ENCODE measurements around the gene TMEM181.
A peak's percentile ranks its signal among the peaks of the same experiment; 100 is the strongest.
"Not testable (repeated sequence)": the region's sequence is repeated elsewhere in the genome, so short reads cannot be mapped to it uniquely, and the experiment has no call there.

The TMEM181 gene

DNA sequence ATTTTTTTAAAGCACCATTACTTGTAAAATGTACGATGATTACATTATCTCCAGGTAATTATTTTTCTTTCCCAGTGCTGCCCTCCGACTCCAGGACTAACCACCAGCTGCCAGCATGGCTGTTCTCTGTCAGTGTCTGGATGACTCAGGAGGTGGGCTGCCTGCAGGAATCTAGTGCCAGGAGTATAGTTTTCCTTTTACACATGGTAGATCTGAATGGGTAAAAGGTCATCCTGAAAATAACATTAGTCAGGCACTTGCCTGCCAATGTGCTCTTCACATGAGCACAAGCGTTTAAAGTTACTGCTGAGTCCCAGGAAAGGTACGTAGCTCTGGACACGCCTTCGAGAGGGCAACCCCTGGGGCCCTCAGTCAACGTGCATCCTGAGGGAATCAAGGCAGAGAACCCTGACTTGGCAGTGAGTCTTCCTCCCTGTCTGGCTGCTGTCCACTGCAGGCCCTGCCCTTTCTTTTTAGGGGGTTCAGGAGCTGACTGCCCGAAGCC, 82.3 kb downstream of the TMEM181 start:
- ATAC-seq = no peak

GRCh38 chr6:158643836-158644230, 83.9 kb downstream of the TMEM181 start:
- no peak for ATAC-seq

GRCh38 chr6:158644231-158645063, 84.6 kb downstream of the TMEM181 start, which contains the start of gene DYNLT1:
Gene DYNLT1, minus strand, starts transcription at chr6:158644743. Its CDS starts 35 bp downstream, at chr6:158644708.
- peak; percentile 27 to 49 for ATAC-seq

- peak in 1 of 2 donors; percentile 4 for ATAC-seq
These were observed 85.5 kb downstream of the TMEM181 start for GRCh38 chr6:158645064-158646022.

DNA sequence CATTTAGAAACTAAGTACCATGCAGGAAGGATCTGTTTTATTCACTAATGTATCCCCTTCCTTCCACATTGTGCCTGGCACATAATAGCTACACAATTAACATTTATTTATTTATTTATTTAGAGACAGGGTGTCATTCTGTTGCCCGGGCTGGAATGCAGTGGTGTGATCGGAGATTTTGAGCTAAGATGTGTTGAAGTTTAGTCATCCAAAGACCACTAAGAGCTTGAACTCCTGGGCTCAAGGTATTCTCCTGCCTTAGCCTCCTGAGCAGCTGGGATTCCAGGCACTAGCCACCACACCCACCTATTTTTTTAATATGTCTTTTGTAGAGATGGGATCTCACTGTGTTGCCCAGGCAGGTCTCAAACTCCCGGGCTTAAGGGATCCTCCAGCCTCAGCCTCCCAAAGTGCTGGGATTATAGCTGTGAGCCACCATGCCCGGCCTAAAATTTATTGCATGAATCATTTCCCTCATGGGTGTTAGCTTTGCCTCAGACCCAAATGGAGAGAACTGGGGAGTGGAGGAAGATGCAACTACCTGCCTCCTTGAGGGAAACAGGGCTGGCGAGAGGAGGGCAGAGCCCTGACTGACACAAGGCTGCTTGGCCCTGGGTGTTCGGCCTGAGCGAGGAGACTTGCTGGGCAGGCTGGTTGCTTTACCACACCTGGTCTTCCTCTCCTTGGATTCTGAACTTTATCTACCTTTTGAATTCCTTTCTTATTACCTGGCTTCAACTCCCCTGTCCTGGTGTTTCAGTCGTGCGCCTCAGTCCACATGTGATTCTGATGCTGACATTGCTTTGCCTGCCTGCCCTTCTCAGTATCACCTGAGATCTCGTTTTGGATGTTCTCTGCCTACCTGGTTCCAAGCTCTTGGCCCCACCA, 86.4 kb downstream of the TMEM181 start:
- no peak for ATAC-seq

DNA sequence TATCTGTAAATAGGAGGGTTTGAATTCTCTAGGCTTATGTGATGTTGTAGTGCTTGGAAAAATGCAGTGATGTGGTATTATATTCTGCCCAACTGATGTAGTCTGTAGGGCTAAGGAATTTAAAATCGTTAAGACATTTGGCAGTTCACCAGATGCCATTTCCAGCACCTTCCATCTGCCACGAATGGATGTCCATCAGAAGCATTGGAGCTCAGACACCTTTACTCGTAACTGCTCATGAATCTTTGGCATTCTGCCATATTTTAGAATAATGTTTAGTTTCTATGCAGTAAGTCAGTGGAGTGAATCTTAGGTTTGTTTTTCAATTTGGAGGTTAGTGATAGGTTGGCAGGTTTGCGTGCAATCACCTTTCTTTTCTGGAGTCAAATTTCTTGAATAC, 87.6 kb downstream of the TMEM181 start:
- ATAC-seq = no peak

DNA sequence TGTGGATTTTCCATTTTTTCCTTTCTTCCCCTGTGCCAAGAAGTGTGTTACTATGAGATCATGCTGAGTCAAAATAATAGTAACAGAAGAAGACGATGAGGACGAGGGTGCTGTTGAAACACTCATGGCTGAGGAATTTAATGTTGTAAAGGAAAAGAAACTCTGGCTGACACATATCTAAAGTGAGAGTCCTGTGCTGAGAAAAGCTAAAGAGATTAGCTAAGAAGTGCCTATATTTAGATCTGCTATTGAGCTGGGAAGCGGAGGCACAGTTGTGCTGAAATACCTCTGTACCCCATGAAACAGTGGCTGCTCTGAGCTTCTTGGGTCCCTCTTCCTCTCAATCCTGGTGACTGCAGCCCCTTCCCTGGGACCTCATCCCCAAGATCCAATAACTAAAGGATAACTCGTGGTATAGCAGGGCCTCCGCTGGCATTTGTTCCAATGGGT, 88.8 kb downstream of the TMEM181 start:
- peak; percentile 17 to 19 for ATAC-seq

GRCh38 chr6:158649289-158650143, 89.6 kb downstream of the TMEM181 start, which contains the start of gene SYTL3:
Gene SYTL3, plus strand, starts transcription at chr6:158650054. Its CDS starts 13,215 bp downstream, at chr6:158663269.
- peak; percentile 64 to 71 for ATAC-seq

GRCh38 chr6:158651981-158652737, 92.3 kb downstream of the TMEM181 start:
- ATAC-seq = not testable (repeated sequence)

- peak; percentile 67 to 70 for ATAC-seq
These were observed 93.9 kb downstream of the TMEM181 start for GRCh38 chr6:158653577-158654354.

- ATAC-seq = no peak
These were observed 94.6 kb downstream of the TMEM181 start for GRCh38 chr6:158654498-158654897.

GRCh38 chr6:158654960-158655489, 95.1 kb downstream of the TMEM181 start:
- no peak for ATAC-seq

DNA sequence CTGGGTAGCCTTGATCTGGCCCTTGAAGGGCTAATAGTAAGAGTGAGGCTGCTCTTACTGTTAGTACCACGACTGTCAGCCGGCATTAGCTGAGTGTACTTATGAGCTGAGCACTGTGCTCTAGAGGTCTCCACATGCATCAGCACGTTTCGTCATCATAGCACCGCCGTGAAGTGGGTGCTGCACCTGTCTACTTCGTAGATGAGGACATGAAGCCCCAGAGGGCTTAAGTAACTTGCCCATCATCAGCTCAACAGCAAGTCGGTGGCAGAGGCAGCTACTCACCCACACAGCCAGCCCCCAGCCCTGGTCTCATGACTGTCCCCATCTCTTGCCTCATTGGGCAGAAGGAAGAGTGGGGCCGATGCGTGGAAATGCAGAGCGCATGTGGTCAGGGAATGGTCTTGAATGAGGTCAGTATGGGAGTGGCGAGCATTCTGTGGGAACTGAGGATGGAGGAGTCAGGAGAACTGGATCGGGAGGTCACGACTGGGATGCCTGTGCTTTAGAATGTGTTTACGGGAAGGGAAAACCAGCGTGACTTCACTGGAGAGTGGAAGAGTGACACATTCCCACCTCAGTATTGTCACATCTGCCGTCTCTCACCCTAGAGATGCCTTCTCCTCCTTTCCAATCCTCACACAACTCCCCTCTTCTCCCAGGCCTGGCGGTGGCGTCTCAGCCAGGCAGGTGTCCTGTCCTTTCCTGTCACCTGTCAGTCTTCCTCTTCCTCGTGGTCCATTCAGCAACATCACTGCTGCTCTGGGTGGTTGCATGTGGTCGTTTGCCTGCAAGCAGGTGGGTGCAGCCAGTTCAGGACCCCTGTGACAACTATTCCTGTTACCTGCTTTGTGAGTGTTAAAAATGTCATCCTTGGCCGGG, 95.9 kb downstream of the TMEM181 start:
- no peak for ATAC-seq

DNA sequence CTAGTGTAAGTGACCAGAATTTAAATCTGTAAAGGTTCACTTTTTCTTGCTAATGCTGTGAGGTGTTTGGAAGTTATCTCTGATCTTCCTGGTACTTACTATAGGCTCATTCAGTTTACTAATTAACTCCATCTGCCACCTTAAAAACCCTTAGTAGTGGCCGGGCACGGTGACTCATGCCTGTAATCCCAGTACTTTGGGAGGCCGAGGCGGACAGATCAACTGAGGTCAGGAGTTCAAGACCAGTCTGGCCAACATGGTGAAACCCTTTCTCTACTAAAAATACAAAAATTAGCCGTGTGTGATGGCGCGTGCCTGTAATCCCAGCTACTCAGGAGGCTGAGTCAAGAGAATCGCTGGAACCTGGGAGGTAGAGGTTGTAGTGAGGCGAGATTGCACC, 97.1 kb downstream of the TMEM181 start:
- ATAC-seq = not testable (repeated sequence)

- ATAC-seq = peak; percentile 56 to 64
These were observed 100.5 kb downstream of the TMEM181 start for GRCh38 chr6:158660333-158660754.

DNA sequence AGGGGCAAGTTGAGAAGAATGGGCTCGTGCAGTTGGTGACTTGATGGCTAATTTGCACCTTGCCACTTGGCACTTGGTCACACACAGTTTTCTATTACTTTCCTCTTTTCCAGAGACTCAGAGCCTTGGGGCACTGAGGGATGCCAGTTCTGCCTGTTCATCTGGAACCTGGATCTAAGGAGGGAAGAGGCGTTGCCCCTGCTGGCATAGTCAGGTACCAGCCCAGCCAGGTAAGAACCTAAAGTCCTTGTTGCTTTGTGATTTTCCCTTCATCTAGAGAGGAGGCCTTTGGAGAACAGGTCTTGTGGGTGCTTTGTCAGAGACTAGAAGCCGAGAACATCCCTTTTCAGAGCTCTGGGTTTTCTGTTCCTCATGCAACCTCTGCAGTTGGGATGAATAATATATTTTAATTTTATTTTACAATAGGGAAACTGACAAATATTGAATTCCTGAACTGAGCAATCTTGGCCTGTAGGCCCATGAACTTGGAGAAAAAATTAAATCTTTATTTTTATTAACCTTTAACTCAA, 101.3 kb downstream of the TMEM181 start:
- no peak for ATAC-seq

DNA sequence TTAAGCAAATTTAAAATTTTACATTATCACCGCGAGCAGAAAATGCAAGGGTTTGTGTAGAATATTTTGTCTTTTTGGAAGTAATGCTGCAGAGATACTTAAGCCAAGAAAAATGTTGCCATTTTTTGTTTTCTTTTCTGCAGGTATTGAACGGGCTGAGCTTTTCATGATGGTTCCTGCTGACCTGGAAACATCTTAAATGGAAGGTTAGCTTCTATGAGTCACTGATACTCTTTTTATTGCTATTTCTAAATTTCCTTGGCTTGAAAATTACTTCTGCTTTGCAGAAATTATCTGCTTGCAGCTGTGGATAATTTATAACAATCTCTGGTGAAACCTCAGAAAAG, 102.7 kb downstream of the TMEM181 start:
- ATAC-seq = no peak

All from activated CD4-positive, CD25-positive, alpha-beta regulatory T cell treated with anti-CD3 and anti-CD28 coated beads, Interleukin-2, amount 50 U/mL, for 24 hours (primary cell).